ENCODE results near the gene P2RX4. TPM values are rescaled to one million over a fixed set of nuclear protein-coding genes. Genes with fewer than 3 reads are reported as not detected.

Gene P2RX4
- total and polyA plus RNA-seq, 2 of the 8 experiments (the other 6 are each of a cell fraction or from before 2014, with no cell fraction given) = 9.5 to 12.2 TPM

DNA sequence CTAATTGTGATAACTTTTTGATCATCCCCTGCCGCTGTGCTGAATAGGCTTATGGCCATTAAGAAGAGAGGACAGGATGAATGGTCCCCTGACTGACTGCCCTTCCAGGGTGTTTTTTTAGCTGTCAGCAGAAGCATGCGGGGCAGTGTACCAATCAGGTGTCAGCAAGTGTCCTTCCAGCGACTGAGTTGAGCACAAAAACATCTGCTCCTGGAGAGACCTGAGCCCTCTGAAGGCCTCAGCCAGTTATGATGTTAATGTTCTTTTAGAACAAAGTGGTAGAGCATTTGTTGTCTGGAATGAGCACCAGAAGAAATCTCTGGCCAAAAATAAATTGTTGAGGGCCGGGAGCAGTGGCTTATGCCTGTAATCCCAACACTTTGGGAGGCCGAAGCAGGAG lies 39.8 kb upstream of the P2RX4 start:
- H3K23me2 ChIP-seq (ENCODE audit: low read depth, low read length) = no peaks in the 10 kb centered on the region
- no peaks in the 10 kb centered on the region for H3K79me2 ChIP-seq (ENCODE audit: control insufficient read depth in 1 of 2, insufficient read depth in 2 of 2, low read length in 2 of 2)
- H3K4me3 ChIP-seq (ENCODE audit: extremely low read depth in 1 of 4, insufficient read depth in 2 of 4, low read depth in 3 of 4, low read length in 4 of 4) = no peak overlapping the region
- H4K5ac ChIP-seq (ENCODE audit: insufficient read length, low read depth, low read length) = no peak overlapping the region
- DNase-seq (ENCODE audit: low read depth in 1 of 2, low spot score in 2 of 2) (no peak), FAIRE-seq (no peak)
- H3K56ac ChIP-seq (replicated peaks; ENCODE audit: insufficient read length, low read depth, low read length) = no peak overlapping the region
- 79% methylated on average over 5 of the region's 5 CpGs; no CpG with 5 or more reads in 1 of the 2 experiments for WGBS, 2 experiments (ENCODE audit: extremely low coverage in 1 of 2, insufficient coverage in 1 of 2, insufficient read length in 1 of 2, insufficient replicate concordance in 2 of 2, low coverage in 1 of 2, low lambda C conversion rate in 2 of 2, missing lambda C conversion rate in 1 of 2)
- no peak overlapping the region for H2BK15ac ChIP-seq (ENCODE audit: low read length)
- no peak overlapping the region for H4K91ac ChIP-seq (replicated peaks; ENCODE audit: insufficient read length, low read length)
- no peak overlapping the region for H3K18ac ChIP-seq (ENCODE audit: extremely low read depth, low read length)
- POLR2A ChIA-PET (ENCODE audit: partially characterized antibody) = no interaction called here
- H4K8ac ChIP-seq (ENCODE audit: extremely low read depth, insufficient read depth, low read length) = no peak overlapping the region
- H3K36me3 ChIP-seq (ENCODE audit: control insufficient read depth in 2 of 4, insufficient read depth in 4 of 4, low read length in 3 of 4) = no peaks in the 10 kb centered on the region
- no peak overlapping the region for H2AFZ ChIP-seq (ENCODE audit: low read length)
- no peaks in the 10 kb centered on the region for H3K79me1 ChIP-seq (ENCODE audit: low read depth, low read length)
- H3K23ac ChIP-seq (ENCODE audit: insufficient read length) = no peak overlapping the region
- H3K4ac ChIP-seq (replicated peaks; ENCODE audit: insufficient read length, low read depth, low read length) = no peak overlapping the region
- H4K20me1 ChIP-seq (replicated peaks in 1 of 2; ENCODE audit: control insufficient read depth in 1 of 2, insufficient read depth in 2 of 2, low read length in 2 of 2) = no peaks in the 10 kb centered on the region
- no peak overlapping the region for H2BK120ac ChIP-seq (replicated peaks; ENCODE audit: low read depth, low read length)
- no peak overlapping the region for H2BK5ac ChIP-seq (ENCODE audit: low read depth, low read length)
- no peak overlapping the region for H3K4me2 ChIP-seq (ENCODE audit: insufficient read depth in 1 of 2, low read depth in 2 of 2, low read length in 2 of 2)
- no peak for TF ChIP-seq TEAD4 (IDR thresholded peaks at IDR 0.05; ENCODE audit: low read depth, low read length)
- no peak for TF ChIP-seq RXRA (IDR thresholded peaks at IDR 0.05; ENCODE audit: insufficient read depth, low read depth, low read length)
- TF ChIP-seq USF2 (IDR thresholded peaks at IDR 0.05; ENCODE audit: low read length) = no peak
- no peak for TF ChIP-seq SAP30 (IDR thresholded peaks at IDR 0.05; ENCODE audit: insufficient read depth, insufficient replicate concordance, low read length)
- no peak for TF ChIP-seq GTF2F1 (IDR thresholded peaks at IDR 0.05; ENCODE audit: borderline replicate concordance, low read depth, low read length)
- no peak for TF ChIP-seq ZNF274 (IDR thresholded peaks at IDR 0.05; ENCODE audit: borderline replicate concordance, extremely low read depth, low read length)
- TF ChIP-seq CHD2 (IDR thresholded peaks at IDR 0.05; ENCODE audit: low read length) = no peak
- no peak for TF ChIP-seq RNF2 (IDR thresholded peaks at IDR 0.05; ENCODE audit: borderline replicate concordance, low read depth, low read length, missing control alignments, poor library complexity, severe bottlenecking)
- no peak for TF ChIP-seq SUZ12 (IDR thresholded peaks at IDR 0.05; ENCODE audit: low read length)
- no peak for TF ChIP-seq SP1 (IDR thresholded peaks at IDR 0.05; ENCODE audit: low read depth, low read length)
- no peak for TF ChIP-seq PHF8 (conservative IDR thresholded peaks at IDR 0.05; ENCODE audit: low read depth, low read length)
- H3K4me1 ChIP-seq (replicated peaks in 1 of 4; ENCODE audit: control insufficient read depth in 3 of 4, insufficient read depth in 4 of 4, low read length in 3 of 4) = no peaks in the 10 kb centered on the region
- CTCF ChIA-PET (ENCODE audit: partially characterized antibody) = no interaction called here
- H3K27me3 ChIP-seq (replicated peaks in 1 of 4; ENCODE audit: control insufficient read depth in 3 of 4, extremely low read depth in 1 of 4, insufficient read depth in 3 of 4, low read length in 3 of 4) = no peaks in the 10 kb centered on the region
- H2AK5ac ChIP-seq (ENCODE audit: low read depth, low read length) = no peak overlapping the region
- H3K27ac ChIP-seq (ENCODE audit: low read depth, low read length) = no peak overlapping the region
- H3K9me3 ChIP-seq (ENCODE audit: insufficient read depth in 2 of 2, low read depth in 1 of 2, low read length in 1 of 2) = no peaks in the 10 kb centered on the region
- H3K14ac ChIP-seq (ENCODE audit: insufficient read length) = no peak overlapping the region
- H2BK20ac ChIP-seq (ENCODE audit: low read length) = no peak overlapping the region
- H2BK12ac ChIP-seq (ENCODE audit: low read depth, low read length) = no peak overlapping the region
- H3K9ac ChIP-seq (replicated peaks in 1 of 4; ENCODE audit: extremely low read depth in 1 of 4, low read depth in 3 of 4, low read length in 3 of 4) = no peak overlapping the region
